ENCODE measurements around the gene EEF1G.

Gene EEF1G

GRCh38 chr11:62539238-62539925 is 34.3 kb downstream of the EEF1G start:
- peak in 5 of 14 donors; percentile 12 to 62 (median 16) for DNase-seq

GRCh38 chr11:62538470-62539237 is 35.0 kb downstream of the EEF1G start:
- DNase-seq, result no peak

GRCh38 chr11:62536301-62536957 is 37.3 kb downstream of the EEF1G start:
- no peak for DNase-seq

GRCh38 chr11:62535802-62536201 is 37.9 kb downstream of the EEF1G start:
- DNase-seq, result no peak

- no peak for DNase-seq
These were observed 38.7 kb downstream of the EEF1G start for GRCh38 chr11:62534779-62535545.

- no peak for DNase-seq
These were observed 41.6 kb downstream of the EEF1G start for GRCh38 chr11:62532096-62532495.

GRCh38 chr11:62516736-62517371 is 56.8 kb downstream of the EEF1G start:
- no peak for DNase-seq

- DNase-seq, result no peak
These were observed 59.5 kb downstream of the EEF1G start for GRCh38 chr11:62514151-62514550.

GRCh38 chr11:62513626-62514025 is 60.1 kb downstream of the EEF1G start:
- no peak for DNase-seq

GRCh38 chr11:62512961-62513360 is 60.7 kb downstream of the EEF1G start:
- no peak for DNase-seq

Data from C1 segment of cervical spinal cord (tissue), 14 donors.